Upper lobe of left lung (tissue), 6 donors: ENCODE data around the gene RAB30. TPM values are rescaled to one million over a fixed set of nuclear protein-coding genes. Genes with fewer than 3 reads are reported as not detected.

Experiments
- ATAC-seq, 2 donors: fragments of 200-7000 bp; cut with Tn5 transposase; one replicate each; pipeline ENCODE4 v1.9.1; 2022; ENCODE audit warnings: mild to moderate bottlenecking in 2 of 2, moderate library complexity in 2 of 2; ENCODE audit not compliant: low FRiP score in 2 of 2
- DNase-seq, 2 donors: peaks; one replicate each; pipeline ENCODE4 v3.0.0-alpha.2; 2019 to 2020
- H3K27ac ChIP-seq, 4 donors: fragments of 200-600 bp; sonication (generic); one replicate each; pipeline ENCODE4 v1.5.1; 2016 to 2019
- H3K27me3 ChIP-seq, 4 donors: fragments of 200-600 bp; sonication (generic); one replicate each; pipeline ENCODE4 v1.5.1; 2017 to 2019
- H3K36me3 ChIP-seq, 4 donors: fragments of 200-600 bp; sonication (generic); one replicate each; pipeline ENCODE4 v1.5.1; 2016 to 2019
- H3K4me1 ChIP-seq, 4 donors: fragments of 200-600 bp; sonication (generic); one replicate each; pipeline ENCODE4 v1.5.1; 2018 to 2019
- H3K4me3 ChIP-seq, 4 donors: fragments of 200-600 bp; sonication (generic); one replicate each; pipeline ENCODE4 v1.5.1; 2017 to 2019; ENCODE audit warnings: mild to moderate bottlenecking in 2 of 4, moderate library complexity in 1 of 4
- H3K9me3 ChIP-seq, 4 donors: fragments of 200-600 bp; sonication (generic); one replicate each; pipeline ENCODE4 v1.5.1; 2018 to 2019
- EP300 ChIP-seq, 4 donors: sonication (generic); formaldehyde crosslinking; IDR thresholded peaks; one replicate each; pipeline ENCODE4 v1.5.1; 2017; ENCODE audit warnings: antibody characterized with exemption in 4 of 4, control low read depth in 2 of 4
- POLR2A ChIP-seq, 4 donors: fragments of 450-650 bp; IDR thresholded peaks; one replicate each; pipeline ENCODE4 v1.5.1; 2016 to 2017; ENCODE audit warnings: antibody characterized with exemption in 4 of 4, mild to moderate bottlenecking in 2 of 4
- POLR2AphosphoS5 ChIP-seq, 2 donors: sonication (generic); formaldehyde crosslinking; IDR thresholded peaks; one replicate each; pipeline ENCODE4 v1.5.1; 2017; ENCODE audit warnings: antibody characterized with exemption in 2 of 2
- WGBS, 2 donors: methylation state at CpG; one replicate each; pipeline ENCODE4 v1.1.5; 2017 to 2018; 5-methylcytosine and 5-hydroxymethylcytosine counted together
- total RNA-seq, 6 donors: library from RNA; depleted of rRNA in 4 of 6; stranded (reverse); fragments of >200 nt in 4 of 6; gene quantifications; one replicate each; pipeline versions ENCODE4 v1.1.0 to v1.2.1, GENCODE V29; 2016 to 2021
- TF ChIP-seq, protein P1 (sequence below), 6 experiments: fragments of 450-650 bp in 4 of 6; fragments of 200-600 bp in 2 of 6; sonication (generic) in 2 of 6; IDR thresholded peaks; one replicate each; pipeline ENCODE4 v1.5.1; 2016 to 2019; ENCODE audit warnings: antibody characterized with exemption in 6 of 6
- donor health status: DM: no; HTN: no; CAD: no; lungs with moderate emphysema.
- donor health status: DM: no; HTN: yes; CAD: no; lungs with severe emphysema.

The RAB30 gene
- total RNA-seq, 6 donors from 2014 or later = 2.7 to 19.3 (median 9.6) TPM

DNA sequence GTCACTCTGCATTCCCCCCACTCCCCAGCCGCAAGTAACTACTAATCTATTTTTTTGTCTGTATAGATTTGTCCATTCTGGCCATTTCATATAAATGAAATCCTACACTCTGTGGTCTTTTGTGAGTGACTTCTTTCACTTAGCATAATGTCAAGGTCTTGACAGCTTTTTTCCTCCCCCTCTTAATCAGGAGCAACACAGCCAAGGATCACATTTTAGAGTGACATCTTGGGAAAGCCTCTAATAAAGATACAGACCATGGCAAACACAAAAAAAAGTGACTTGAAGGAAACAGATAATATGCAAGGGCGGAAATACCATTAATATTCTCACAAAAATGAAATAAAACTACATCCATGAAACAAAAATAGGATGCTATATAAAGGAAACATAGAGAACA lies 43.9 kb downstream of the RAB30 start:
- Histone ChIP-seq H3K36me3 (no peaks in the 10 kb centered on the region), H3K4me1 (peaks cover 10 to 23% (median 12%) of the 10 kb centered on the region in 4 donors), H3K27ac (no peak overlapping the region), H3K27me3 (no peaks in the 10 kb centered on the region), H3K9me3 (no peaks in the 10 kb centered on the region), H3K4me3 (no peak overlapping the region)
- ATAC-seq (no peak), DNase-seq (no peak)
- WGBS, 2 donors = 92% methylated on average over 2 of the region's 2 CpGs
- TF ChIP-seq EP300 (IDR thresholded peaks at IDR 0.05) (no peak), POLR2A (IDR thresholded peaks at IDR 0.05) (no peak), POLR2AphosphoS5 (IDR thresholded peaks at IDR 0.05) (no peak)
- TF ChIP-seq, protein P1, sequence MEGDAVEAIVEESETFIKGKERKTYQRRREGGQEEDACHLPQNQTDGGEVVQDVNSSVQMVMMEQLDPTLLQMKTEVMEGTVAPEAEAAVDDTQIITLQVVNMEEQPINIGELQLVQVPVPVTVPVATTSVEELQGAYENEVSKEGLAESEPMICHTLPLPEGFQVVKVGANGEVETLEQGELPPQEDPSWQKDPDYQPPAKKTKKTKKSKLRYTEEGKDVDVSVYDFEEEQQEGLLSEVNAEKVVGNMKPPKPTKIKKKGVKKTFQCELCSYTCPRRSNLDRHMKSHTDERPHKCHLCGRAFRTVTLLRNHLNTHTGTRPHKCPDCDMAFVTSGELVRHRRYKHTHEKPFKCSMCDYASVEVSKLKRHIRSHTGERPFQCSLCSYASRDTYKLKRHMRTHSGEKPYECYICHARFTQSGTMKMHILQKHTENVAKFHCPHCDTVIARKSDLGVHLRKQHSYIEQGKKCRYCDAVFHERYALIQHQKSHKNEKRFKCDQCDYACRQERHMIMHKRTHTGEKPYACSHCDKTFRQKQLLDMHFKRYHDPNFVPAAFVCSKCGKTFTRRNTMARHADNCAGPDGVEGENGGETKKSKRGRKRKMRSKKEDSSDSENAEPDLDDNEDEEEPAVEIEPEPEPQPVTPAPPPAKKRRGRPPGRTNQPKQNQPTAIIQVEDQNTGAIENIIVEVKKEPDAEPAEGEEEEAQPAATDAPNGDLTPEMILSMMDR (IDR thresholded peaks at IDR 0.05) = no peak

DNA sequence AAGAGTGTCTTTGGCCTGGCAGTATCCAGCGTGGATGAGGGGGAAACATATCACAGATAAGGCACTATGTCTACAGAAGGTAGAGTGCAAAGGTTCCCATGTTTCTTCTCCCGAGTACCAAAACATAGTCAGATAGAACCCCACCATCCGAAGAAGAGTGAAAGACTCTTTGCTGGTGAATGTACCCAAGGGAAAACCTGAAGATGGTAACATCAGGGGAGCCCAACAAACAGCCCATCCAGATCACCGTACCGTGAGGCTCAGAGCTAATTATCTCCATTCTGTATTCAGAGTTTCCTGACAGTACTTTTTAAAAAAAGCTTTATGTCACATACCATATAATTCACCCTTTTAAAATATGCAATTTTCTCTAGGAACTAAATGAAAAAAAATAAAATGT lies 44.4 kb downstream of the RAB30 start:
- ATAC-seq = no peak
- 92 to 97% methylated on average over 5 of the region's 5 CpGs for WGBS, 2 donors

DNA sequence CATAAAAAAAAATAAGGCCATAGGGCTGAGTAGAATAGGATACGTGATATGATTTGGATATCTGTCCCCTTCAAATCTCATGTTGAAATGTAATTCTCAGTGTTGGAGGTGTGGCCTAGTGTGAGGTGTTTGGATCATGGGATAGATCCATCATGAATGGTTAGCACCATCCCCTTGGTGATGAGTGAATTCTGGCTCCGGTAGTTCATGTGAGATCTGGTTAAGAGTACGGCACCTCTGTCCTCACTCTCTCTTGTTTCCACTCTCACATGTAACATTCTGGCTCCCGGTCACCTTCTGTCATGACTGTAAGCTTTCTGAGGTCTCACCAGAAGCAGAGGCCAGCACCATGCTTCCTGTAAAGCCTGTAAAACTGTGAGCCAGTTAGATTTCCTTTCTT lies 45.5 kb downstream of the RAB30 start:
- H3K4me1 ChIP-seq = peaks cover 10 to 21% (median 12%) of the 10 kb centered on the region in 4 donors
- no peaks in the 10 kb centered on the region for H3K27me3 ChIP-seq
- DNase-seq (no peak), ATAC-seq (no peak)
- 96 to 97% methylated on average over 4 of the region's 4 CpGs for WGBS, 2 donors
- H3K9me3 ChIP-seq = no peaks in the 10 kb centered on the region
- no peaks in the 10 kb centered on the region for H3K36me3 ChIP-seq
- no peak overlapping the region for H3K4me3 ChIP-seq
- TF ChIP-seq, protein P1 (IDR thresholded peaks at IDR 0.05) = no peak
- TF ChIP-seq POLR2A (IDR thresholded peaks at IDR 0.05) = no peak
- TF ChIP-seq POLR2AphosphoS5 (IDR thresholded peaks at IDR 0.05) = no peak
- no peak for TF ChIP-seq EP300 (IDR thresholded peaks at IDR 0.05)
- no peak overlapping the region for H3K27ac ChIP-seq

More for the DNA sequence above, 44.4 kb downstream of the RAB30 start:
- Histone ChIP-seq H3K4me1 (peaks cover 10 to 21% (median 12%) of the 10 kb centered on the region in 4 donors), H3K36me3 (no peaks in the 10 kb centered on the region), H3K4me3 (no peak overlapping the region), H3K27me3 (no peaks in the 10 kb centered on the region), H3K27ac (no peak overlapping the region), H3K9me3 (no peaks in the 10 kb centered on the region)
- no peak for DNase-seq
- no peak for TF ChIP-seq POLR2A (IDR thresholded peaks at IDR 0.05)
- TF ChIP-seq POLR2AphosphoS5 (IDR thresholded peaks at IDR 0.05) = no peak
- TF ChIP-seq EP300 (IDR thresholded peaks at IDR 0.05) = no peak
- TF ChIP-seq, protein P1 (IDR thresholded peaks at IDR 0.05) = no peak

DNA sequence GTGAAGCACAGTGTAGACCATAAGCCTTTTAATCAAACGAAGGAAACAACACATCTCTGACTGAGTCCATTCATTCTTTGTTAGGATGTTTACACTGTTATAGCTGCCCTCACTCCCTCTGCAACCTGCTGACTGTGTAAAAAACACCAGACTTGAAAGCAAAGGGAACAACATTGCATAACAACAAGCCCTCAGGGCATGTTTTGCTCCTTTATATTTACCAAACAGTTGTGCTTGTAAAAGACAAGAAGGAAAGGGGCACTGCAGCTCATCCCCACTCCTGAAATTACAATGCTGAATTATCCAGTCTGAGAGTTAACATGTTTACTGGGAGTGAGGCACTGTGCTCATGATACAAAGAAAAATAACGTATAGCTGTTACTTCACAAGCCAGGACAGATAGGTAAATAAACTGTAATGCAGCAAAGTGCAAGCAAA lies 46.4 kb downstream of the RAB30 start:
- Histone ChIP-seq H3K9me3 (no peaks in the 10 kb centered on the region), H3K4me3 (no peak overlapping the region), H3K36me3 (no peaks in the 10 kb centered on the region), H3K4me1 (peaks cover 10 to 21% (median 12%) of the 10 kb centered on the region in 4 donors), H3K27ac (no peak overlapping the region), H3K27me3 (no peaks in the 10 kb centered on the region)
- no peak for TF ChIP-seq POLR2A (IDR thresholded peaks at IDR 0.05)
- TF ChIP-seq, protein P1 (IDR thresholded peaks at IDR 0.05) = no peak
- TF ChIP-seq EP300 (IDR thresholded peaks at IDR 0.05) = no peak
- TF ChIP-seq POLR2AphosphoS5 (IDR thresholded peaks at IDR 0.05) = no peak
- ATAC-seq (no peak), DNase-seq (no peak)
- WGBS, 2 donors = 33 to 41% methylated on average over 2 of the region's 2 CpGs

DNA sequence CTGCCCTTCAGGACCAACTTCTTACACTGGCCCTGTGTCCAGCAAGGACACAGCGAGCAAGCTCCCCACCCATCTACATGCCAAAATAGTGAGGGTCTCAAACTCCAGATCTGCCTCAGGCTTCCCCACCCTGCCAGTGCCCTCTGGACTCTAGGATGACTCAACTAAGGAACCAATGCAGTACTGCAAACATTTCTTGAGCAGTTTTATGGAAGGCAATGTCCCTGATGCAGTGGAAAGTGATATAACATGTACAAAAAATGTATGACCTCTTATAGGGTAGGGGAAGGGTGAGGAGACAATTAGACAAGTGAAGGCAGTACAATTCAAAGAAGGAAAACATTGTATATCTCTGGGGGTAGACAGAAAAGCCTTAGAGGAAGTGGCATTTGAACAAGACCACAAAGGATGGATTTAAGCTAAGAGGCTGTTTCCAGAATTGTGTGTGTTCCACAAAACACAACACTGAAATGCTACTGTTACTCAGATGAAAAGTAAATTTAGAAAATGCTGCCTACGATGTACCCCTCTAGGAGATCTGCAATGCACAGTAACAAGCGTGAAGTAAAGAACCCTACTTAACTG lies 47.3 kb downstream of the RAB30 start:
- Histone ChIP-seq H3K27me3 (no peaks in the 10 kb centered on the region), H3K4me1 (peaks cover 11 to 28% (median 14%) of the 10 kb centered on the region in 4 donors), H3K36me3 (no peaks in the 10 kb centered on the region), H3K4me3 (no peak overlapping the region), H3K27ac (no peak overlapping the region), H3K9me3 (no peaks in the 10 kb centered on the region)
- ATAC-seq = no peak
- TF ChIP-seq POLR2AphosphoS5 (IDR thresholded peaks at IDR 0.05) (no peak), EP300 (IDR thresholded peaks at IDR 0.05) (no peak), POLR2A (IDR thresholded peaks at IDR 0.05) (no peak)
- TF ChIP-seq, protein P1 (IDR thresholded peaks at IDR 0.05) = no peak
- DNase-seq = no peak
- WGBS, 2 donors = 89 to 91% methylated on average over 3 of the region's 3 CpGs
